H1 (cell line): ENCODE results near the gene AOPEP. TPM values are rescaled to one million over a fixed set of nuclear protein-coding genes. Genes with fewer than 3 reads are reported as not detected.

ENCODE experiments used
- BACH1 ChIP-seq: IDR thresholded peaks from 2 replicates; pipeline ENCODE4 v1.6.1; 2012; ENCODE audit warnings: low read length, improper control_type of control experiment
- MAFK ChIP-seq: IDR thresholded peaks from 2 replicates; pipeline ENCODE4 v1.6.1; 2012; ENCODE audit warnings: low read depth, mild to moderate bottlenecking, improper control_type of control experiment, low read length
- POLR2A ChIP-seq, 2 experiments: IDR thresholded peaks; 1 replicate in 1 of 2; 2 replicates in 1 of 2; pipeline ENCODE4 v1.6.1; 2011; ENCODE audit warnings: low read depth in 2 of 2, low read length in 2 of 2, mild to moderate bottlenecking in 2 of 2; ENCODE audit errors: control extremely low read depth in 1 of 2
- SUZ12 ChIP-seq: fragments of 200-600 bp; sonication (generic); IDR thresholded peaks from 2 replicates; pipeline ENCODE4 v1.6.1; 2012; ENCODE audit warnings: mild to moderate bottlenecking, inconsistent platforms, low read length, moderate library complexity, mixed read lengths
- TAF7 ChIP-seq: optimal IDR thresholded peaks from 2 replicates; pipeline ENCODE3; 2011; ENCODE audit warnings: low read depth, mild to moderate bottlenecking, inconsistent platforms, low read length, moderate library complexity, borderline replicate concordance
- polyA plus RNA-seq, 7 experiments: library from polyadenylated mRNA; depleted of rRNA in 3 of 7; stranded (reverse) in 5 of 7; unstranded in 2 of 7; fragments of >200 nt in 5 of 7; fragments of 200-250 nt in 2 of 7; gene quantifications; 1 replicate in 5 of 7; 2 replicates in 1 of 7; 4 replicates in 1 of 7; pipeline versions ENCODE4 v1.2.1 to v1.2.3, GENCODE V29; 2011 to 2013; ENCODE audit warnings: missing spikeins in 2 of 7, mixed read lengths in 2 of 7
- total RNA-seq: library from RNA; stranded (reverse); fragmentation: NEBNext Ultra II Directional; extraction: Animal tissue kit (Norgen Biotek cat#: 25700); gene quantifications from 2 replicates; pipeline ENCODE4 v1.2.1, GENCODE V29; 2021

Gene AOPEP
- total and polyA plus RNA-seq, 2 of the 8 experiments (the other 6 are each of a cell fraction or from before 2014, with no cell fraction given): 6.1 to 14.3 TPM

DNA sequence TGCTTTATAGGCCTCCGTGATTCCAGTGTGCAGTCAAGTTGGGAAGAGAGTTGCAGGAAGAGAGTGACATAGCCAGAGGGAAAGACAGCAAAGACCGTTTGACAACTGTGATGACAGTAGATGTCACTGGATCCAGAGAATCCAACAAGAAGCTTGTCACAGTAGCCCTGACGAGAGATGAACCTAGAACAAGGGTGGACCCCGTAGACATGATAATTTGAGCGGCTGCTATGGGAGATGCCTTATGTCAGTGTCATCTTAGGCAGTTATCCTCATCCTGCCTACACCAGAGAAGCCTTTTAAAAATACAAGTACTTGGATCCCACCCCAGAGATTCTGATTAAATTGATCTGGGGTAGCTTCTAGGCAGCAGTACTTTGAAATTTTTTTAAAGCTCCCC is 125.4 kb downstream of the AOPEP start (continued):
- TF ChIP-seq MAFK (no peak), TAF7 (no peak), BACH1 (no peak), SUZ12 (no peak), POLR2A (IDR thresholded peaks at IDR 0.05; ENCODE audit: control extremely low read depth in 1 of 2, low read depth in 2 of 2, low read length in 2 of 2) (no peak)
